ENCODE measurements around the gene IGFN1. TPM values are rescaled to one million over a fixed set of nuclear protein-coding genes. Genes with fewer than 3 reads are reported as not detected.

IGFN1 gene
- total RNA-seq, 4 donors from 2014 or later: not detected

DNA sequence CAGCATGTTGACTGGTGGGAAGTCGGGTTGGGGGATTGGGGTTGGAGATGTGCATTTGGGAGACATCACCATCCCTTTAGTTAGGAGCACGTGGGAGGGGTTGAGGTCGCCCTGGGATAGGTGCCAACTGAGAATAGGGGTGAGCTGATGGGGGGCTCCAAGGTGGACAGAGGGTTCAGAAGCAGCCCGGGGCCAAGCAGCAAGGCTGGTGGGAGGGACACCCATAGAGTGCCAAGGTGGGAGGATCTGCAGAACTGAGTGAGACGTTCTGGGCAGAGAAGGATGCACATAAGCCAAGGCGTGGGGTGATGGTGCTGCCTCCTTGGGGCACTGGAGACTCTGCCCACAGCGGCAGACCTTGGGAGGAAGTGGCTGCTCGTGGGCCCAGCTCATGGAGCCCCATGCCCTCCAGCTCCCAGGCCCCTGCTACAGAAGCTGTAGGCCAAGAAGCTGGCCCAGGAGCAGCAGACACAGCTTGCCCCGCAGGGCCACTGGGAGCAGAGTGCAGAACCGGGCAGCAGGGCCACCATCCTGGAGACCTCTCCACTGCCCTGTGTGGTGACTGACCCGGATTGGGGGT lies 61.3 kb downstream of the IGFN1 start:
- Histone ChIP-seq H3K9me3 (no peaks in the 10 kb centered on the region), H3K27me3 (peaks cover 0 to 15% (median 0%) of the 10 kb centered on the region in 4 donors), H3K4me1 (peaks cover 5 to 25% (median 6%) of the 10 kb centered on the region in 3 donors), H3K36me3 (no peaks in the 10 kb centered on the region), H3K4me3 (no peak overlapping the region), H3K27ac (no peak overlapping the region)
- intact Hi-C loops (cut with DNase I): loop anchor here (5.0 kb wide), 1 partner anchor 110 kb away; no protein-coding TSS in a partner anchor
- WGBS, 2 donors: 63 to 79% methylated on average over 6 to 11 of the region's 11 CpGs
- TF ChIP-seq, protein P1, sequence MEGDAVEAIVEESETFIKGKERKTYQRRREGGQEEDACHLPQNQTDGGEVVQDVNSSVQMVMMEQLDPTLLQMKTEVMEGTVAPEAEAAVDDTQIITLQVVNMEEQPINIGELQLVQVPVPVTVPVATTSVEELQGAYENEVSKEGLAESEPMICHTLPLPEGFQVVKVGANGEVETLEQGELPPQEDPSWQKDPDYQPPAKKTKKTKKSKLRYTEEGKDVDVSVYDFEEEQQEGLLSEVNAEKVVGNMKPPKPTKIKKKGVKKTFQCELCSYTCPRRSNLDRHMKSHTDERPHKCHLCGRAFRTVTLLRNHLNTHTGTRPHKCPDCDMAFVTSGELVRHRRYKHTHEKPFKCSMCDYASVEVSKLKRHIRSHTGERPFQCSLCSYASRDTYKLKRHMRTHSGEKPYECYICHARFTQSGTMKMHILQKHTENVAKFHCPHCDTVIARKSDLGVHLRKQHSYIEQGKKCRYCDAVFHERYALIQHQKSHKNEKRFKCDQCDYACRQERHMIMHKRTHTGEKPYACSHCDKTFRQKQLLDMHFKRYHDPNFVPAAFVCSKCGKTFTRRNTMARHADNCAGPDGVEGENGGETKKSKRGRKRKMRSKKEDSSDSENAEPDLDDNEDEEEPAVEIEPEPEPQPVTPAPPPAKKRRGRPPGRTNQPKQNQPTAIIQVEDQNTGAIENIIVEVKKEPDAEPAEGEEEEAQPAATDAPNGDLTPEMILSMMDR (IDR thresholded peaks at IDR 0.05): no peak
- TF ChIP-seq POLR2A (IDR thresholded peaks at IDR 0.05): no peak
- DNase-seq: no peak

GRCh38 chr1:201252944-201253371 lies 62.3 kb downstream of the IGFN1 start:
- 100% methylated on average over 1 of the region's 6 CpGs; no CpG with 5 or more reads in 1 of the 2 donors for WGBS, 2 donors
- no peaks in the 10 kb centered on the region for H3K9me3 ChIP-seq
- peaks cover 5 to 25% (median 6%) of the 10 kb centered on the region in 3 donors for H3K4me1 ChIP-seq
- intact Hi-C loops (cut with DNase I): loop anchor here (5.0 kb wide), 1 partner anchor 109 kb away; no protein-coding TSS in a partner anchor
- peaks cover 0 to 15% (median 0%) of the 10 kb centered on the region in 4 donors for H3K27me3 ChIP-seq
- H3K36me3 ChIP-seq: no peaks in the 10 kb centered on the region
- no peak overlapping the region for H3K4me3 ChIP-seq
- no peak overlapping the region for H3K27ac ChIP-seq
- TF ChIP-seq, protein P1 (IDR thresholded peaks at IDR 0.05): no peak
- no peak for TF ChIP-seq POLR2A (IDR thresholded peaks at IDR 0.05)
- no peak for DNase-seq

DNA sequence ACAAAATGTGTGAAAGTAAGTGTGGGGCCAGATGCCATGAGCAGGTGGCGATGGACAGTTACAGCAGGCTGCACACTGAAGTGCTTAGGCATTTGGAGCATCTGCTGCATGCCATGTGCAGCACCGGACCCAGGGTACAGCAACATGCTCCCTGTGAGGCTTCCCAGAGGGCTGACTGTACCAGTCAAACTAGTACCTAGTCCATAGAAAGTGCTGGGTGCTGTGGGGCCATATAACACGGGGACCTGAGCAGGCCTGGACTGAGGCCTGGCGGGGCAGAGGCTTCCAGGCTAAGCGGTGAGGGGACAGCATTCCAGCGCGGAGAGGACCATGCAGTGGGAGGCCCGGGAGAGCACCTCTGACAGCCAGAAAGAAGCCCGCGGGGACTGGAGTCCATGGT lies 62.8 kb downstream of the IGFN1 start:
- no peak for DNase-seq
- H3K9me3 ChIP-seq: no peaks in the 10 kb centered on the region
- peaks cover 5 to 25% (median 6%) of the 10 kb centered on the region in 3 donors for H3K4me1 ChIP-seq
- intact Hi-C loops (cut with DNase I): loop anchor here (5.0 kb wide), 1 partner anchor 109 kb away; no protein-coding TSS in a partner anchor
- H3K27me3 ChIP-seq: peaks cover 0 to 15% (median 0%) of the 10 kb centered on the region in 4 donors
- H3K4me3 ChIP-seq: no peak overlapping the region
- no peaks in the 10 kb centered on the region for H3K36me3 ChIP-seq
- TF ChIP-seq, protein P1 (IDR thresholded peaks at IDR 0.05): no peak
- no peak for TF ChIP-seq POLR2A (IDR thresholded peaks at IDR 0.05)
- 35 to 68% methylated on average over 7 to 10 of the region's 10 CpGs for WGBS, 2 donors
- no peak overlapping the region for H3K27ac ChIP-seq

DNA sequence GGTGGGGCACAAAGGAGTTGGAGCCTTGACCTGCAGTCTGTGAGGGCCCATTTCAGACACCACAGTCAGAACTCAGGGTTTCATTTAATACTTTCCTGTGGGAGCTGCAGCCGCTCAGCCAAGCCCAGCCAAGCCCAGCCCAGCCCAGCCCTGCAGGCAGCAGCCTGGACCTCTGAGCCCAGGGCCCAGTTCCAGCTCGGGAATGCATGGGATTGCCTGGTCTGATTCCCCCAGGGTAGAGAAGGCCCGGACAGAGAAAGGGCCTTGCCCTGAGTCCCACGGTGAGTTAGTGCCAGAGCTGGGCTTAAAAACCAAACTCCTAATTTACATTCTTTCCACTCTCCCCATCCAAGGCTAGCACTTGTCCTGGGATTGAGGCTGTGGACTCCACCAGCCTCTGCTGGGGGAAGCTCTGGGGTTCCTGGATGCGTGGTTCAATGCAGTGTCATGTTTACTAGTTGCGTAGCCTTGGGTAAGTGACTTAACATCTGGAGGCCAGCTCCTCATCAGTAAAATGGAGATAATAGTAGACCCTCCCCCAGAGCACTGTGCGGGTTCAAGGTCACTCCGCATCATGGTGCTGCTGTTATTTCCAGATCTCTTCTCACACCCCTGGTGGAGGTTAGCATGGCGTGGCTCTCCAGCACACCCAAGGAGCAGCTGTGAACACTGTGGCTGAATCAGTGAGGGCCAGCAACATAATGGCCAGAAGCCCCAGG lies 63.4 kb downstream of the IGFN1 start:
- Histone ChIP-seq H3K4me1 (peaks cover 5 to 26% (median 6%) of the 10 kb centered on the region in 3 donors), H3K9me3 (no peaks in the 10 kb centered on the region), H3K27ac (peak overlapping the region; percentile 15 to 73 (median 27)), H3K27me3 (peaks cover 0 to 15% (median 0%) of the 10 kb centered on the region in 4 donors), H3K4me3 (no peak overlapping the region), H3K36me3 (no peaks in the 10 kb centered on the region)
- intact Hi-C loops (cut with DNase I): loop anchor here (5.0 kb wide), 1 partner anchor 108 kb away; no protein-coding TSS in a partner anchor
- DNase-seq: no peak
- WGBS, 2 donors: 39 to 42% methylated on average over 4 to 8 of the region's 9 CpGs
- TF ChIP-seq POLR2A (IDR thresholded peaks at IDR 0.05): no peak
- TF ChIP-seq, protein P1 (IDR thresholded peaks at IDR 0.05): no peak

All from esophagus squamous epithelium (tissue), 5 donors.